ACC112 (cell line): ENCODE results near the gene CIDEA.

Experiments used
- H2AFZ ChIP-seq: fragments of 200-600 bp; sonication (generic); one replicate; pipeline ENCODE4 v1.6.0; 2017; ENCODE audit warnings: antibody characterized with exemption, low read length; ENCODE audit not compliant: unreplicated experiment
- H3K27ac ChIP-seq: fragments of 200-600 bp; sonication (generic); 2 replicates; pipeline ENCODE4 v1.5.1; 2014; ENCODE audit warnings: low read depth, mild to moderate bottlenecking, antibody characterized with exemption, low read length, moderate library complexity
- H3K27me3 ChIP-seq: fragments of 200-600 bp; sonication (generic); 2 replicates; pipeline ENCODE4 v1.6.1; 2014; ENCODE audit warnings: mild to moderate bottlenecking, antibody characterized with exemption, low read length, moderate library complexity, mixed read lengths; ENCODE audit not compliant: insufficient read depth
- H3K36me3 ChIP-seq: fragments of 200-600 bp; sonication (generic); 2 replicates; pipeline ENCODE4 v1.6.1; 2016; ENCODE audit warnings: mild to moderate bottlenecking, antibody characterized with exemption, low read length, moderate library complexity, mixed read lengths; ENCODE audit not compliant: insufficient read depth
- H3K4me1 ChIP-seq: fragments of 200-600 bp; sonication (generic); one replicate; pipeline ENCODE4 v1.6.1; 2016; ENCODE audit warnings: low read length, mixed read lengths; ENCODE audit not compliant: insufficient read depth, unreplicated experiment, control insufficient read depth
- H3K4me3 ChIP-seq: fragments of 200-600 bp; sonication (generic); 2 replicates; pipeline ENCODE4 v1.5.1; 2014; ENCODE audit warnings: mild to moderate bottlenecking, low read depth, low read length
- H3K79me2 ChIP-seq: fragments of 200-600 bp; sonication (generic); one replicate; pipeline ENCODE4 v1.6.0; 2016; ENCODE audit warnings: low read length; ENCODE audit not compliant: control insufficient read depth, unreplicated experiment, insufficient read depth

Gene CIDEA

DNA sequence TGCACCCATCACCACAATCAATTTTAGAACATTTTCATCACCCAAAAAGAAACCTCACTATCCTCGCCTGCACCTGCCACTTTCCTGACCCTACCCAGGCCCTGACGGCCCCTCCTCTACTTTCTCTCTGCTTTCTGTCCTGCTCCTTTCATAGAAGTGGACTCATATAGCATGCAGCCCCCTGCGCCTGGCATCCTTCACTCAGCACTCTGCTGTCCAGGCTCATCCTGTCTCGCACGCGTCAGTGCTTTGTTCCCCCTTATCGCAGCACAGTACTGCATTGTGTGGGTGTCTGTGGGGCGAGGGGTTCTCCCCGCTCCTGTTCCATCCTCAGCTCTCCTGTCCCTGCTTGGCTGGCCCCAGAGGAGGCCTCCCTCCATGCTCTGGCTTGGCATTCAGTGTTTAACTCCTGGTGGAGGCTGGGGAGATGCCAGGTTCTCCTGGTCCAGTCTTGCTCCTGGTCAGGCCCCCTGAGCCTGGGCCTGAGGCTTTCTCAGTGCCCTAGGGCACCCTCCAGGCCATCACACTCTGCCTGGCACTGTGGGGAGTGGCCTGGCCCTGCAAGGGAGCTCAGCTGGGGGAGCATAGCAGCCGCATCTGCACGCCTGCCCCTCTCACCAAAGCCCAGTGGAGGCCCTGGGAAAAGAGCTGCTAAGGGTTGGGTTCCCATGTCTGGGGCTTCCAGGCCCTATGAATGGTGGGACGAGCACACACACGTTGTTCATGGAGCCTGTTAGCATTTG is 47.3 kb downstream of the CIDEA start:
- Histone ChIP-seq H3K4me3 (no peak overlapping the region), H2AFZ (no peak overlapping the region), H3K27me3 (no peaks in the 10 kb centered on the region), H3K27ac (no peak overlapping the region), H3K4me1 (peaks cover 13% of the 10 kb centered on the region), H3K79me2 (peaks cover 8% of the 10 kb centered on the region), H3K36me3 (no peaks in the 10 kb centered on the region)

DNA sequence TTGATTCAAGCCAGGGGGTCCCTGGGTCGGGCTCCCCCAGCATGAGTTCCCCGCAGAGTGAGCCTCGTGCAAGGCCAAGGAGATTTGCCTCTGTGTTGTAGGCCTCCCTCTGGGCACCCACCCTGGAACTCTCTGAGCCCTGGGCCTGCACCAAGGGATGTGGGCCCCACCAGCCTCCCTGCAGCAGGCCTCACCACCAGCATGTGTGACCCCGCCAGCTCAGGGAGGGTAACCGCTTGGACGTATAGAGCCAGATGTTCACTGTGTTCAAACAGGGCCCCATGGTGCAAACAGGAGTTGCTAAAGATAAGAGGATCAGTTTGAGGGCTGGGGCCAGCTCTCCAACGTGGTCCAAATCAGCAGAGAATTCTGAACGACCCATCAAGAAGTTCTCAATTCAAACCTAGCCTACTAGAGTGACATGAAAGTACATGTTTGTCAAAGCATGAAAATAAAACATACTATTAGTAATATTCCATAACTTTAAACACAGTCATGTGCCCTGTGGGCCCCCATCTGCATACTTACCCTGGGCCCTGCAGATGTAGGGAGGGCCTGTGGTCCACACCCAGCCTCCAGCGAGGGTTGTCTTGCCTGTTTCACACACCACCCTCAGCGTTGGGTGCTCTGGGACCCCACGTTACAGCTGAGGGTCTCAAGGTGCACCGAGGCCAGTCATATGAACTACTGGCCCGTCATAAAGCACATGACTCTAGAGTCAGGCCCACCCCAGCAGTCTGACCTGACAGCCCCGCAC is 48.4 kb downstream of the CIDEA start:
- Histone ChIP-seq H3K4me1 (peaks cover 12% of the 10 kb centered on the region), H3K79me2 (peaks cover 16% of the 10 kb centered on the region), H3K27me3 (no peaks in the 10 kb centered on the region), H2AFZ (no peak overlapping the region), H3K27ac (no peak overlapping the region), H3K4me3 (no peak overlapping the region), H3K36me3 (no peaks in the 10 kb centered on the region)

DNA sequence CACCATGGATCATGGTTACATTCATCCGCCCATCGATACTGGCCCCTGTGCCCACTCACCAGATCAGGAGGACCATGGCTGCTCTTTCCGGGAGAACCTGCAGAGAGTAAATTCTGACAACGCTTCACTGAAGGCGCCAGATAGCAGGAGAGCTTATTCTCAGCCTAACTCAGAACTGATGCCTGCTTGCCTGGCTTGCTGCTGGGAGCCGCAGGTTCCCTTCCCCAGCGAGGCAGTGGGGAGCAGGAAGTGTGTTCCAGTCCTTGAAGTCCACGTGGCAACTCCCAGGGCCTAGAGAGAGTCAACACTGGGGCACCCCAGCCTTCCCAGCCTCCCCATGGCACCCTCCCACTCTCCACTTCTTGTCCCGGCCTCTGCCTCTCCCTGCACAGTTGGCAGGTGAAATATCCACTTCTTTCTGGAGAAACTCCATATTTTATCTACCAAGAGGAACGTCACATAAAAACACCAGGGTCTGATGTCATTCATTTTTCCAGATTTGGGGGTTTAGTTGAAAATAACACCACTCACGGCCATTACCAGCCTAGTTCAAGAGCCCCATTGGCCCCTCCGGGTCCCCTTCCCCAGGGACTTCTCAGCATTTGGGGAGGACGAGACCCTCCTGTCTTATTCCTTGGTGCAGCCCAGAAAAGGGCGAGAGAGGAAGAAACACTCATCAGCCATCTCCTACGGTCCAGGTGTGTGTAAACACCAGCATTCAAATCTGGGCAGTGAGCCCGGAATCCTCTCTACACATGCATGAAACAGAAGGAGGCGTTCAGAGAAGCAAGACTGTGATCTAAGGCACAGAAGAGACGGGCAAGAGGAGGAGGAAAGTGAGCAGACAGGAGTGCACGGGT is 50.4 kb downstream of the CIDEA start:
- Histone ChIP-seq H3K27ac (no peak overlapping the region), H3K27me3 (no peaks in the 10 kb centered on the region), H3K4me1 (peaks cover 12% of the 10 kb centered on the region), H3K36me3 (peaks cover 4% of the 10 kb centered on the region; the same call in 1 of the 2 replicates), H2AFZ (no peak overlapping the region), H3K4me3 (no peak overlapping the region), H3K79me2 (peaks cover 30% of the 10 kb centered on the region)

DNA sequence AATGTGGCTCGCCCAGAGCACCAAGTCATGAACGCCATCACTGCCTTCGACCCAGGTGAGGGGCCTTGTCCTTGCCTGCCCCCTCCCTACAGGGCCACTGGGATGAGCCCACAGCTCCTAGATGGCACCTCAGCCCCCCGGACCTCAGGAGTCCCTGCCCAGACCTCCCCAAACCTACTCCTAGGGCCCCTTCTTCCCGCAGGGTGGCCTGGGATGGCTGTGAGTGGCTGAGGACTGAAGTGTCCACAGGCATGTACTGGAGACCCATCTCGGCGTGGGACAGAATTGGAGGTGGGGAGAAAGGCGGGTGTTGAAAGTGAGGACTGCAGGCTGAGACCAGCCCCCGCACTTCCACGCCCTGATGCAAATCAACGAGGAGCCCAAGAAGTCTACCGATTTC is 51.0 kb downstream of the CIDEA start:
- Histone ChIP-seq H3K79me2 (peaks cover 36% of the 10 kb centered on the region), H3K4me3 (no peak overlapping the region), H3K36me3 (peaks cover 8% of the 10 kb centered on the region; the same call in 1 of the 2 replicates), H3K27ac (no peak overlapping the region), H2AFZ (no peak overlapping the region), H3K27me3 (no peaks in the 10 kb centered on the region), H3K4me1 (peaks cover 16% of the 10 kb centered on the region)

DNA sequence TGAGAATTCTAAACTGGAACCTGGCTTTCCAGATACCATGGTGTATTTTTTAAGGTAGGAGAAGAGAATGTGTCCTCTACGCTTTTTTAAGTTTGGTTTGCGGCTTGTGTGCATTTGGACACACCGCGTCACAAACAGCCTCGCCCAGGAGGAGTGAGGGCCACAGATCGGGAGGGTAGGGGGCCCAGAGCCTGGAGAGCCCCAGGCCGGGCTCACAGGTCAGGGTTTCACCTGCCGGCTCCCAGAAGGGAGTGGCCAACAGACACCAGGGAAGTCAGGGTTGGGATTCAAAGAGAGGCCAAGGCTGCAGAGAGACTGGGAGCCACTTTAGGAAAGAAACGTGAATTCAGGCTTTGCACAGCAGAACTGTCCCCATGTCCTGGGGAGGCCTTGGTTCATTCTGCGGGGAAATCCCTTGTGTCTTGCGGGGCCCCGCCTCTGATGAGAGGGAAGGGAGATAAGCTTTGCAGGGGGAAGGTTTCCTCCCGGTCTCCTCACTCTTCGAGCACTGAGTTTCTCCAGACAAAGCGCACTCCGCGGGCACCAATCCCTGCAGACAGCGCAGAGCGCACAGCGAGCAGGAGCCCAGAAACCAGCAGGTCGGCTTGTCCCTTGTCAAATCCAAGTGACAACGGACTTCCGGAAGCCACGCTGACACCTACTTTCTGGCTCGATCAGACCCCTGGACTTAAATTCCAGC is 51.9 kb downstream of the CIDEA start:
- no peak overlapping the region for H2AFZ ChIP-seq

DNA sequence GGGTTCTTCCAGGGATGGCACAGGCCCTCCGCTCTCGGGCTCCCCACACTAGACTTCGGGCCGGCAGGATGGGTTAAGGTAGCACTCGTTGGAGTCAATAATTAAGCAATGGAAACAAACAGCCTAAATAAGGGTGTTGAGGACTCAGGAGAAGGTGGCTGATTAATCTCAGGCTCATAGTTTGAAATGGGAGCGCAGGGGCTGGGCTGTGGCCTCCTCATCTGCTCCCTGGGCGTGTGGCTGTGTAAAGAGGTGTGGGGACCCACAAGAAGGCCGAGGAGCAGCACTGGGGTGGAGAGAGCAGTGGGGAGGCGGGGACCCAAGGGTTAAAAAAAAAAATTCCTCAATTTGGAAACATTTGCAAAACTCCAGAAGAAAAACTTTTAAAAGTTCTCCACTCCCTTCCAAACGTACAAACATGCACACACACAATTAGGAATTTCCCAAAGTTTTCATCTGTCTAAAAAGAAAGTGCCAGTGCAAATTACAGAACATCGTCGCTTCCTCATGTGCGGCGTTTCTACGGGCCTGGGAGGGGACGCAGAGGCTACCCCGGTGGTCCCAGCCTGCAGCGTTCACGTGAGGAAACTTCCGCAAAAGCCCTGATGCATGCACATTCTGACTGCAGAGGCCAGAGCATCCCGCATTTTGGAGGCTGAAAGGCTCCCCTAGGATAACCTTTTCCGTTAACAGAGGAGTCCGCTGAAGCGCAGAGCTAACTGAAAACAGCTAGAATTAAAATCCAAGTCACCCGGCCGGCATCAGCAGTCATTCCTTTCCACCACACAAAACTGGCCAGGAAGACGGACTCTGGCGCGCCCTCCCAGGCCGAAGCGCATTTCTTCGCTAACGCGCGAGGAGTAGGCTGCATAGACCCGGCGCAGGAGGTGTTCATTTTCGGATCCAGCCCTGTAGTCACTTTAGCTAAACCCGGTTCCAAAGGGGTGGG is 52.9 kb downstream of the CIDEA start:
- Histone ChIP-seq H3K36me3 (peaks cover 25% of the 10 kb centered on the region), H3K27me3 (no peaks in the 10 kb centered on the region), H3K79me2 (peaks cover 53% of the 10 kb centered on the region), H3K4me1 (peaks cover 26% of the 10 kb centered on the region), H3K4me3 (peak overlapping the region; percentile 98), H2AFZ (peak overlapping the region; percentile 32), H3K27ac (peak overlapping the region; percentile 94)

More for the DNA sequence above, 51.9 kb downstream of the CIDEA start:
- peaks cover 22% of the 10 kb centered on the region for H3K4me1 ChIP-seq
- peaks cover 16% of the 10 kb centered on the region for H3K36me3 ChIP-seq
- no peak overlapping the region for H3K27ac ChIP-seq
- no peaks in the 10 kb centered on the region for H3K27me3 ChIP-seq
- H3K79me2 ChIP-seq = peaks cover 45% of the 10 kb centered on the region
- peak overlapping the region; percentile 98 for H3K4me3 ChIP-seq

DNA sequence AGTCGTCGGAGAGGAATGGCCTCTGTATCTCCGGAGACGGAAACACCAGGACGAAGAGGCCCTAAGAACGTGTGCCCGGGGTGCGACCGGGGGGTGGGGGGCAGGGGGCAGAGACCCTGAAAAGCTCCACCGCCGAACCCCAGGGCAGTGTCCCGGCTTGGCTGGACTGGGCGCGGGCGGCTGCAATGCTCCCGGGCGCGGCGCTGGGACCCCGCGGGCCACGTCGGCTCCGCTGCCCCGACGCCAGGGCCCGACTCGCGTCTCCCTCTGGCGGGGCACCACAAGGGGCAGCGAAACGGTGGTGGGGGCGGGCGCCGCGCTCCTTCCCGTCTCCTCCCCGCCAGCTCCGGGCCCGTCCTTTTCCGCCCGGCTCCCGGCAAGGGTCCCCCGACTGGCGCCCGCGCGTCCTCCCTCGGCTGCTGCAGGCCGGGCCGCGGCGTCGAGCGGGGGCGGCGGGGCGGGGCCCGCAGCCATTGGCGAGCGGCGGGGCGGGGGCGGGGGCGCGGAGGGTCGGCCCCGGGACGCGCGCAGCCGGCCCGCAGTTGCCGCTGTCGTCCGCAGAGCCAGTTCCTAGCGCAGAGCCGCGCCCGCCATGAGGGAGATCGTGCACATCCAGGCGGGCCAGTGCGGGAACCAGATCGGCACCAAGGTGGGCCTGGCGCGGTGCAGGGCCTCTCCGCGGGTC is 53.7 kb downstream of the CIDEA start, which contains the start of gene TUBB6:
TUBB6 (plus strand) TSS at position 541 of the 685 bp plus-strand sequence; CDS start at position 593, 52 bp downstream.
- no peaks in the 10 kb centered on the region for H3K27me3 ChIP-seq

DNA sequence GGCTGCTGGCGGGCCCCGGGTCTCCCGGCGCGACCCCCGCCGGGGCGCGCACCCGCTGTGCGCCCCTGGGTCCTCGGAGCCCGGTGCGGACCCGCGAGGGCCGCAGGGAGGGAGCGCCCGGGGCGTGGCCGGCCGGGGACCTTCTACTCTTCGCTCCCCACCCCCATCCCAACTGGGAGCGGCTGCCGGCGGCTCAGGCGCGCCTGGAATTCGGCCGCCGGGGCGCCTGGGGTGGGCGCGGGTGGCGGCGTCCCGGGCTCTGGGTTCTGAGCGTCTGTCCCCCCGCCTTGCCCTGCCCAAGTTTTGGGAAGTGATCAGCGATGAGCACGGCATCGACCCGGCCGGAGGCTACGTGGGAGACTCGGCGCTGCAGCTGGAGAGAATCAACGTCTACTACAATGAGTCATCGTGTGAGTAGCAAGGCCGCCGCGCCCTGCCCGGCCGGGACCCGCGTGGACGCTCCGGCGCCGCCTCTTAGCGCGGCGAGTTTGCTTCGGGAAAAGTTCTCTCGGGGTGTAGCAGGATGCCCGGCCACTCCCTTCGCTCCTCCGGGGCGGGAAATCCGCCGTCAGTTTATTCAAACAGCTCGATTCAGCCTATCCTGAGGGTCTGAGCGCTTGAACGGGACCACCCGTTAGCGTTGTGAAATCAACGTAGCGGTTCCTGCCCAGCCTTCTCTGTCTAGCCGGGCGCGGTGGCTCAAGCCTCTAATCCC is 54.4 kb downstream of the CIDEA start:
- peaks cover 33% of the 10 kb centered on the region for H3K4me1 ChIP-seq
- peak overlapping the region; percentile 94 for H3K27ac ChIP-seq
- H3K36me3 ChIP-seq = peaks cover 38% of the 10 kb centered on the region
- H3K27me3 ChIP-seq = no peaks in the 10 kb centered on the region
- H3K79me2 ChIP-seq = peaks cover 67% of the 10 kb centered on the region
- peak overlapping the region; percentile 98 for H3K4me3 ChIP-seq
- H2AFZ ChIP-seq = peak overlapping the region; percentile 23

More for the DNA sequence above, 53.7 kb downstream of the CIDEA start, which contains the start of gene TUBB6:
- Histone ChIP-seq H3K36me3 (peaks cover 31% of the 10 kb centered on the region), H3K4me3 (peak within 1 kb of the TSS; percentile 98), H3K79me2 (peaks cover 60% of the 10 kb centered on the region), H3K27ac (peak within 1 kb of the TSS; percentile 94), H2AFZ (peak within 1 kb of the TSS; percentile 32), H3K4me1 (peaks cover 26% of the 10 kb centered on the region)
